Endothelial cell of umbilical vein (primary cell): ENCODE data around the gene DIDO1. TPM values are rescaled to one million over a fixed set of nuclear protein-coding genes. Genes with fewer than 3 reads are reported as not detected.

Source experiments
- BruUV-seq: library from RNA; stranded (reverse); fragments of 400-500 nt; replicated peaks from 2 replicates; lab custom pipeline; 2021; lab: Mats Ljungman, UMichigan
- CTCF ChIA-PET: fragments of 300-600, 350-600 bp; sonication (Branson Sonifier 250); formaldehyde crosslinking; loops from one replicate; lab custom pipeline; 2021; ENCODE audit warnings: antibody characterized with exemption, inconsistent platforms; lab: Charles Lee
- POLR2A ChIA-PET: fragments of 300-600, 350-600 bp; sonication (Branson Sonifier 250); formaldehyde crosslinking; loops from one replicate; lab custom pipeline; 2021; ENCODE audit warnings: antibody characterized with exemption, inconsistent platforms; lab: Charles Lee
- DNase-seq: peaks from one replicate; pipeline ENCODE4 v3.0.0-alpha.2; 2011; ENCODE audit warnings: low read depth, low spot score
- FAIRE-seq: peaks from 2 replicates; lab custom pipeline; 2011; peaks lifted over from hg19 to GRCh38; lab: Jason Lieb, UNC
- H2AFZ ChIP-seq: 2 replicates; pipeline ENCODE4 v1.6.0; 2012; ENCODE audit warnings: low read depth, low read length, control low read depth, inconsistent platforms
- H3K27ac ChIP-seq: 2 replicates; pipeline ENCODE4 v1.5.1; 2011; ENCODE audit warnings: low read depth, mild to moderate bottlenecking, control low read depth, low read length, moderate library complexity; ENCODE audit not compliant: insufficient read depth
- H3K27me3 ChIP-seq, 2 experiments: 2 replicates each; pipeline versions ENCODE4 v1.6.0 to v1.6.1; 2011; ENCODE audit warnings: low read length in 2 of 2, mixed read lengths in 1 of 2; ENCODE audit not compliant: control insufficient read depth in 2 of 2, insufficient read depth in 2 of 2
- H3K36me3 ChIP-seq, 2 experiments: 2 replicates in 1 of 2; 3 replicates in 1 of 2; pipeline ENCODE4 v1.5.1; 2011; ENCODE audit warnings: low read length in 2 of 2, mild to moderate bottlenecking in 1 of 2, moderate library complexity in 1 of 2; ENCODE audit not compliant: control insufficient read depth in 2 of 2, insufficient read depth in 2 of 2; ENCODE audit errors: extremely low read depth in 1 of 2
- H3K4me1 ChIP-seq: 3 replicates; pipeline ENCODE4 v1.5.1; 2011; ENCODE audit warnings: mild to moderate bottlenecking, low read length; ENCODE audit not compliant: control insufficient read depth, insufficient read depth; ENCODE audit errors: extremely low read depth
- H3K4me2 ChIP-seq: 2 replicates; pipeline ENCODE4 v1.6.1; 2011; ENCODE audit warnings: low read length, control low read depth, mixed read lengths; ENCODE audit not compliant: insufficient read depth
- H3K4me3 ChIP-seq, 3 experiments: fragments of 200-600 bp in 1 of 3; sonication (generic), shearing (Covaris generic) in 1 of 3; replicated peaks in 1 of 3; 2 replicates each; pipeline ENCODE4 v1.5.1; 2011 to 2016; ENCODE audit warnings: control low read depth in 3 of 3, low read length in 3 of 3, mild to moderate bottlenecking in 2 of 3, inconsistent platforms in 1 of 3, low read depth in 1 of 3, moderate library complexity in 1 of 3; ENCODE audit not compliant: insufficient read depth in 1 of 3
- H3K79me2 ChIP-seq: 2 replicates; pipeline ENCODE4 v1.6.0; 2012; ENCODE audit warnings: low read length, inconsistent platforms; ENCODE audit not compliant: control insufficient read depth, insufficient read depth
- H3K9ac ChIP-seq: replicated peaks from 2 replicates; pipeline ENCODE3; 2011; ENCODE audit warnings: low read length, control low read depth; ENCODE audit not compliant: insufficient read depth; ENCODE audit errors: extremely low read depth
- H3K9me1 ChIP-seq: replicated peaks from 3 replicates; pipeline ENCODE4 v1.6.0; 2011; ENCODE audit warnings: mild to moderate bottlenecking, low read length; ENCODE audit not compliant: control insufficient read depth, insufficient read depth; ENCODE audit errors: extremely low read depth
- H3K9me3 ChIP-seq: replicated peaks from 2 replicates; pipeline ENCODE4 v1.5.1; 2012; ENCODE audit warnings: low read length, inconsistent platforms; ENCODE audit not compliant: control insufficient read depth, insufficient read depth
- H4K20me1 ChIP-seq: replicated peaks from 2 replicates; pipeline ENCODE3; 2011; ENCODE audit warnings: mild to moderate bottlenecking, low read length; ENCODE audit not compliant: control insufficient read depth, insufficient read depth; ENCODE audit errors: extremely low read depth
- EZH2 ChIP-seq: IDR thresholded peaks from 2 replicates; pipeline ENCODE4 v1.6.1; 2012; ENCODE audit warnings: borderline replicate concordance, low read depth, mild to moderate bottlenecking, moderate library complexity, low read length, inconsistent platforms; ENCODE audit not compliant: severe bottlenecking
- FOS ChIP-seq: IDR thresholded peaks from 2 replicates; pipeline ENCODE4 v1.6.1; 2011; ENCODE audit warnings: mild to moderate bottlenecking, low read length, moderate library complexity, borderline replicate concordance; ENCODE audit not compliant: insufficient read depth
- GATA2 ChIP-seq: IDR thresholded peaks from 2 replicates; pipeline ENCODE4 v1.7.0; 2011; ENCODE audit warnings: low read depth, mild to moderate bottlenecking, moderate library complexity, mixed read lengths, low read length; ENCODE audit not compliant: insufficient read length, insufficient read depth
- JUN ChIP-seq: IDR thresholded peaks from 2 replicates; pipeline ENCODE4 v1.6.1; 2011; ENCODE audit warnings: borderline replicate concordance, low read depth; ENCODE audit not compliant: insufficient read length, insufficient read depth
- MYC ChIP-seq: IDR thresholded peaks from one replicate; pipeline ENCODE4 v1.6.1; 2011; ENCODE audit warnings: mild to moderate bottlenecking, low read depth, low read length
- POLR2A ChIP-seq: IDR thresholded peaks from 2 replicates; pipeline ENCODE4 v1.6.1; 2012; ENCODE audit warnings: low read depth, mild to moderate bottlenecking, control low read depth, low read length
- POLR2AphosphoS5 ChIP-seq: IDR thresholded peaks from 2 replicates; pipeline ENCODE4 v1.6.1; 2012; ENCODE audit warnings: low read depth, mild to moderate bottlenecking, control low read depth, low read length, moderate library complexity; ENCODE audit not compliant: insufficient read depth
- dilution Hi-C: fragments of 300-500 bp; cut with MboI; formaldehyde crosslinking; loops from one replicate; pipeline ENCODE4 v1.15.0; 2019; ENCODE audit warnings: low sequenced_read_pairs; ENCODE audit not compliant: extremely low pct_ligation_motif_present
- intact Hi-C: fragments of 100-400 bp; cut with micrococcal nuclease; formaldehyde crosslinking; loops from one replicate; pipeline ENCODE4 v1.10.0; 2022
- polyA plus RNA-seq, 4 experiments: library from polyadenylated mRNA; depleted of rRNA in 3 of 4; stranded (reverse) in 3 of 4; unstranded in 1 of 4; fragments of >200 nt; gene quantifications; 2 replicates each; pipeline versions ENCODE4 v1.2.1 to v1.2.3, GENCODE V29; 2011 to 2012; ENCODE audit warnings: missing spikeins in 1 of 4
- total RNA-seq: library from RNA; stranded (reverse); gene quantifications from 2 replicates; pipeline ENCODE4 v1.2.3, GENCODE V29; 2021
- TF ChIP-seq, protein P1 (sequence below), 2 donors: IDR thresholded peaks; 1 replicate in 1 of 2; 2 replicates in 1 of 2; pipeline ENCODE4 v1.5.1; 2011; ENCODE audit warnings: low read length in 2 of 2, mild to moderate bottlenecking in 2 of 2, moderate library complexity in 2 of 2, control low read depth in 1 of 2, inconsistent platforms in 1 of 2, low read depth in 1 of 2; ENCODE audit not compliant: insufficient read depth in 1 of 2; ENCODE audit errors: extremely low read depth in 1 of 2
- TF ChIP-seq, protein P2 (sequence below): IDR thresholded peaks from 2 replicates; pipeline ENCODE4 v1.6.1; 2011; ENCODE audit not compliant: insufficient read depth, insufficient read length

Gene DIDO1
- total and polyA plus RNA-seq, 2 donors (not counting 3 experiments of a cell fraction or from before 2014, with no cell fraction given): 22.1 to 51.2 TPM

DNA sequence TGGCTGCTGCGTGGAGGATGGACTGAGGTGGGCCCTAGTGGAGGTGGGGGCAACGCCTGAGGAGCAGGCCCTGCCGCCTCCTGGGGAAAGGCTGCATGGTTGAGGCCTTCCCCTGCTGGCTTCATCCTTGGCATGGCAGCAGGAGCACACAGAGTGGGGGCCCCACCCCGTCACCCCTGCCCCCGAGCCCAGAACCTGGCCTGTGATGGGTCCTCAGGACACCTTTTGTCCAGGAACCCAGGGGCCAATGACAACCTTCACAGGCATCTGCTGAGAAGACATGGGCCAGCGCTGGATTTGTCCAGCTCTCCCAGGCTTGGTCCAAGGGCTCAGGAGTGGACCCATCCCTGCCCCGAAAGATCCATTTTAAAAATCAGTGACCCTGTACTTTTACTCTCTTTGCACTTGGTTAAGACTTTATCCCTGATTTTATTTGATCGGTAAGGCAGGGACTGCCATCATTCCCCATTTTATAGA lies 25.6 kb upstream of the DIDO1 start:
- no peak for DNase-seq
- Histone ChIP-seq H3K79me2 (peaks cover 33% of the 10 kb centered on the region), H3K9ac (peak overlapping the region; percentile 15), H3K9me1 (no peaks in the 10 kb centered on the region), H3K4me2 (peak overlapping the region; percentile 81), H3K27me3 (no peaks in the 10 kb centered on the region), H3K36me3 (peaks cover 0 to 14% of the 10 kb centered on the region in 2 experiments), H2AFZ (peak overlapping the region; percentile 90), H3K27ac (peak overlapping the region; percentile 68), H4K20me1 (no peaks in the 10 kb centered on the region), H3K4me3 (peak overlapping the region; percentile 24 to 48 (median 45)), H3K4me1 (peaks cover 20% of the 10 kb centered on the region), H3K9me3 (no peaks in the 10 kb centered on the region)
- FAIRE-seq: no peak
- ChIA-PET POLR2A (no interaction called here), CTCF (no interaction called here)
- BruUV-seq: no TSS peak
- TF ChIP-seq POLR2AphosphoS5: no peak
- no peak for TF ChIP-seq EZH2
- no peak for TF ChIP-seq JUN
- TF ChIP-seq GATA2: no peak
- TF ChIP-seq, protein P1, sequence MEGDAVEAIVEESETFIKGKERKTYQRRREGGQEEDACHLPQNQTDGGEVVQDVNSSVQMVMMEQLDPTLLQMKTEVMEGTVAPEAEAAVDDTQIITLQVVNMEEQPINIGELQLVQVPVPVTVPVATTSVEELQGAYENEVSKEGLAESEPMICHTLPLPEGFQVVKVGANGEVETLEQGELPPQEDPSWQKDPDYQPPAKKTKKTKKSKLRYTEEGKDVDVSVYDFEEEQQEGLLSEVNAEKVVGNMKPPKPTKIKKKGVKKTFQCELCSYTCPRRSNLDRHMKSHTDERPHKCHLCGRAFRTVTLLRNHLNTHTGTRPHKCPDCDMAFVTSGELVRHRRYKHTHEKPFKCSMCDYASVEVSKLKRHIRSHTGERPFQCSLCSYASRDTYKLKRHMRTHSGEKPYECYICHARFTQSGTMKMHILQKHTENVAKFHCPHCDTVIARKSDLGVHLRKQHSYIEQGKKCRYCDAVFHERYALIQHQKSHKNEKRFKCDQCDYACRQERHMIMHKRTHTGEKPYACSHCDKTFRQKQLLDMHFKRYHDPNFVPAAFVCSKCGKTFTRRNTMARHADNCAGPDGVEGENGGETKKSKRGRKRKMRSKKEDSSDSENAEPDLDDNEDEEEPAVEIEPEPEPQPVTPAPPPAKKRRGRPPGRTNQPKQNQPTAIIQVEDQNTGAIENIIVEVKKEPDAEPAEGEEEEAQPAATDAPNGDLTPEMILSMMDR (IDR thresholded peaks at IDR 0.05; ENCODE audit: extremely low read depth in 1 of 2, insufficient read depth in 1 of 2, low read depth in 1 of 2, low read length in 2 of 2): no peak
- no peak for TF ChIP-seq FOS
- no peak for TF ChIP-seq MYC
- TF ChIP-seq, protein P2, sequence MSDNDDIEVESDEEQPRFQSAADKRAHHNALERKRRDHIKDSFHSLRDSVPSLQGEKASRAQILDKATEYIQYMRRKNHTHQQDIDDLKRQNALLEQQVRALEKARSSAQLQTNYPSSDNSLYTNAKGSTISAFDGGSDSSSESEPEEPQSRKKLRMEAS: no peak
- TF ChIP-seq POLR2A: no peak
- intact Hi-C loops (loop anchor here (1.0 kb wide), 1 partner anchor 14 kb away; the partner anchor contains the start of gene GID8), dilution Hi-C loops (no loop called here)
